ENCODE results near the gene PTPRT.

DNA sequence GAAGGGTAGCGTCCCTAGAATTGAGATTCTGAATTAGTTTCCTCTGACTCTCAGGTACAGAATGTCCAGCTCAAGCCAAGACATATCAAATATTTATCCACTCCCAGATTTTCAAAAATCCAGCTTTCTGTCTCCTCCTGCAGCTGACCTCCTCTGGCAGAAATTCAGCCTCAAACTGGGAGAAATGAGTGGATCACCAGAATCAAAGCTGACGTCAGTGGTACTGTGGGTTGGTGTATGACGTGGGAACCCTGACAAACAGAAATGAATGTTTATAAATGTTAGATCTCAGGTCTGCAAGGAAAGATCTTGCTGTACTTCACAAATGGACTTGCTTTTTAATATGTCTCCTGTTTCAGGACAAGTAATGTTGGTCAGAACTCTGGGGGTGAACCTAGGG, 595.0 kb downstream of the PTPRT start:
- TF ChIP-seq, protein P1, sequence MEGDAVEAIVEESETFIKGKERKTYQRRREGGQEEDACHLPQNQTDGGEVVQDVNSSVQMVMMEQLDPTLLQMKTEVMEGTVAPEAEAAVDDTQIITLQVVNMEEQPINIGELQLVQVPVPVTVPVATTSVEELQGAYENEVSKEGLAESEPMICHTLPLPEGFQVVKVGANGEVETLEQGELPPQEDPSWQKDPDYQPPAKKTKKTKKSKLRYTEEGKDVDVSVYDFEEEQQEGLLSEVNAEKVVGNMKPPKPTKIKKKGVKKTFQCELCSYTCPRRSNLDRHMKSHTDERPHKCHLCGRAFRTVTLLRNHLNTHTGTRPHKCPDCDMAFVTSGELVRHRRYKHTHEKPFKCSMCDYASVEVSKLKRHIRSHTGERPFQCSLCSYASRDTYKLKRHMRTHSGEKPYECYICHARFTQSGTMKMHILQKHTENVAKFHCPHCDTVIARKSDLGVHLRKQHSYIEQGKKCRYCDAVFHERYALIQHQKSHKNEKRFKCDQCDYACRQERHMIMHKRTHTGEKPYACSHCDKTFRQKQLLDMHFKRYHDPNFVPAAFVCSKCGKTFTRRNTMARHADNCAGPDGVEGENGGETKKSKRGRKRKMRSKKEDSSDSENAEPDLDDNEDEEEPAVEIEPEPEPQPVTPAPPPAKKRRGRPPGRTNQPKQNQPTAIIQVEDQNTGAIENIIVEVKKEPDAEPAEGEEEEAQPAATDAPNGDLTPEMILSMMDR (IDR thresholded peaks at IDR 0.05) = no peak
- no peak for TF ChIP-seq POLR2AphosphoS5 (IDR thresholded peaks at IDR 0.05)
- TF ChIP-seq POLR2A (IDR thresholded peaks at IDR 0.05) = no peak
- no peak for TF ChIP-seq EP300 (IDR thresholded peaks at IDR 0.05; ENCODE audit: low read depth)

Data from transverse colon (tissue), 4 donors.